Caco-2 (cell line): ENCODE data around the gene MRFAP1L1. TPM values are rescaled to one million over a fixed set of nuclear protein-coding genes. Genes with fewer than 3 reads are reported as not detected.

Experiments
- BruUV-seq: library from RNA; stranded (reverse); fragments of 400-500 nt; replicated peaks from 2 replicates; lab custom pipeline; 2021; lab: Mats Ljungman, UMichigan
- CTCF ChIA-PET: fragments of 300-600 bp; sonication (Branson Sonifier 250); formaldehyde crosslinking; loops from one replicate; lab custom pipeline; 2022; ENCODE audit warnings: antibody characterized with exemption; lab: Charles Lee
- POLR2A ChIA-PET: fragments of 300-600 bp; sonication (Branson Sonifier 250); formaldehyde crosslinking; loops from one replicate; lab custom pipeline; 2022; ENCODE audit warnings: antibody characterized with exemption; lab: Charles Lee
- DNase-seq, 2 experiments: peaks; one replicate each; pipeline versions ENCODE4 v3.0.0 to v3.0.0-alpha.2; 2020 to 2022
- H3K27me3 ChIP-seq: replicated peaks from 2 replicates; pipeline ENCODE4 v1.6.0; 2011; ENCODE audit warnings: low read length; ENCODE audit not compliant: control insufficient read depth, insufficient read depth
- H3K36me3 ChIP-seq: 2 replicates; pipeline ENCODE4 v1.5.1; 2011; ENCODE audit warnings: low read length; ENCODE audit not compliant: control insufficient read depth, insufficient read depth
- H3K4me1 ChIP-seq: fragments of 250-450 bp; sonication (Bioruptor Pico); 2 replicates; pipeline ENCODE4 v1.5.1; 2020; ENCODE audit warnings: mild to moderate bottlenecking
- H3K4me3 ChIP-seq: 2 replicates; pipeline ENCODE4 v1.5.1; 2011; ENCODE audit warnings: low read depth, mild to moderate bottlenecking, control low read depth, low read length
- H3K9me3 ChIP-seq: fragments of 250-450 bp; sonication (Bioruptor Pico); 2 replicates; pipeline ENCODE4 v1.5.1; 2020; ENCODE audit warnings: mild to moderate bottlenecking, moderate library complexity
- H3K27ac Mint-ChIP-seq: one replicate; pipeline ENCODE4 v1.8.0; 2022; ENCODE audit warnings: mixed read lengths; ENCODE audit not compliant: unreplicated experiment
- H3K27me3 Mint-ChIP-seq: one replicate; pipeline ENCODE4 v1.8.0; 2022; ENCODE audit warnings: mixed read lengths; ENCODE audit not compliant: insufficient read depth, unreplicated experiment
- H3K36me3 Mint-ChIP-seq: one replicate; pipeline ENCODE4 v1.8.0; 2022; ENCODE audit warnings: mild to moderate bottlenecking, mixed read lengths; ENCODE audit not compliant: insufficient read depth, unreplicated experiment
- H3K4me1 Mint-ChIP-seq: one replicate; pipeline ENCODE4 v1.8.0; 2022; ENCODE audit warnings: low read depth, mixed read lengths; ENCODE audit not compliant: unreplicated experiment
- H3K4me3 Mint-ChIP-seq: one replicate; pipeline ENCODE4 v1.8.0; 2022; ENCODE audit warnings: mild to moderate bottlenecking, moderate library complexity, mixed read lengths; ENCODE audit not compliant: unreplicated experiment
- H3K9me3 Mint-ChIP-seq: one replicate; pipeline ENCODE4 v1.8.0; 2022; ENCODE audit warnings: mixed read lengths; ENCODE audit not compliant: unreplicated experiment
- intact Hi-C: fragments of 100-400 bp; cut with micrococcal nuclease; formaldehyde crosslinking; loops from one replicate; pipeline ENCODE4 v1.10.0; 2022; ENCODE audit not compliant: unreplicated experiment
- total RNA-seq: library from RNA; stranded (reverse); gene quantifications from 2 replicates; pipeline ENCODE4 v1.2.3, GENCODE V29; 2022
- TF ChIP-seq, protein P1 (sequence below), 2 experiments: fragments of 200-600 bp in 1 of 2; IDR thresholded peaks; 1 replicate in 1 of 2; 2 replicates in 1 of 2; pipeline versions ENCODE4 v1.5.1 to v1.8.0; 2011 to 2022; ENCODE audit warnings: antibody characterized with exemption in 1 of 2, control low read depth in 1 of 2, inconsistent platforms in 1 of 2, low read depth in 1 of 2, low read length in 1 of 2, mild to moderate bottlenecking in 1 of 2, moderate library complexity in 1 of 2; ENCODE audit not compliant: insufficient read depth in 1 of 2, severe bottlenecking in 1 of 2, unreplicated experiment in 1 of 2

Gene MRFAP1L1
- total RNA-seq, 1 experiment from 2014 or later: 47.5 TPM

GRCh38 chr4:6755088-6755753, 45.6 kb upstream of the MRFAP1L1 start:
- DNase-seq: no peak
- intact Hi-C loops: no loop called here
- no peak overlapping the region for H3K4me3 ChIP-seq
- CTCF ChIA-PET: no interaction called here
- POLR2A ChIA-PET: no interaction called here
- H3K4me3 Mint-ChIP-seq: no peak overlapping the region
- no peaks in the 10 kb centered on the region for H3K9me3 ChIP-seq
- H3K27ac Mint-ChIP-seq: no peak overlapping the region
- H3K36me3 Mint-ChIP-seq: no peaks in the 10 kb centered on the region
- H3K9me3 Mint-ChIP-seq: no peaks in the 10 kb centered on the region
- H3K36me3 ChIP-seq: no peaks in the 10 kb centered on the region
- peaks cover 6% of the 10 kb centered on the region for H3K4me1 Mint-ChIP-seq
- TF ChIP-seq, protein P1, sequence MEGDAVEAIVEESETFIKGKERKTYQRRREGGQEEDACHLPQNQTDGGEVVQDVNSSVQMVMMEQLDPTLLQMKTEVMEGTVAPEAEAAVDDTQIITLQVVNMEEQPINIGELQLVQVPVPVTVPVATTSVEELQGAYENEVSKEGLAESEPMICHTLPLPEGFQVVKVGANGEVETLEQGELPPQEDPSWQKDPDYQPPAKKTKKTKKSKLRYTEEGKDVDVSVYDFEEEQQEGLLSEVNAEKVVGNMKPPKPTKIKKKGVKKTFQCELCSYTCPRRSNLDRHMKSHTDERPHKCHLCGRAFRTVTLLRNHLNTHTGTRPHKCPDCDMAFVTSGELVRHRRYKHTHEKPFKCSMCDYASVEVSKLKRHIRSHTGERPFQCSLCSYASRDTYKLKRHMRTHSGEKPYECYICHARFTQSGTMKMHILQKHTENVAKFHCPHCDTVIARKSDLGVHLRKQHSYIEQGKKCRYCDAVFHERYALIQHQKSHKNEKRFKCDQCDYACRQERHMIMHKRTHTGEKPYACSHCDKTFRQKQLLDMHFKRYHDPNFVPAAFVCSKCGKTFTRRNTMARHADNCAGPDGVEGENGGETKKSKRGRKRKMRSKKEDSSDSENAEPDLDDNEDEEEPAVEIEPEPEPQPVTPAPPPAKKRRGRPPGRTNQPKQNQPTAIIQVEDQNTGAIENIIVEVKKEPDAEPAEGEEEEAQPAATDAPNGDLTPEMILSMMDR (IDR thresholded peaks at IDR 0.05; ENCODE audit: insufficient read depth in 1 of 2, low read depth in 1 of 2, low read length in 1 of 2, severe bottlenecking in 1 of 2, unreplicated experiment in 1 of 2): no peak
- no TSS peak for BruUV-seq
- H3K27me3 Mint-ChIP-seq: no peaks in the 10 kb centered on the region
- H3K4me1 ChIP-seq: peaks cover 38% of the 10 kb centered on the region
- H3K27me3 ChIP-seq: no peaks in the 10 kb centered on the region

DNA sequence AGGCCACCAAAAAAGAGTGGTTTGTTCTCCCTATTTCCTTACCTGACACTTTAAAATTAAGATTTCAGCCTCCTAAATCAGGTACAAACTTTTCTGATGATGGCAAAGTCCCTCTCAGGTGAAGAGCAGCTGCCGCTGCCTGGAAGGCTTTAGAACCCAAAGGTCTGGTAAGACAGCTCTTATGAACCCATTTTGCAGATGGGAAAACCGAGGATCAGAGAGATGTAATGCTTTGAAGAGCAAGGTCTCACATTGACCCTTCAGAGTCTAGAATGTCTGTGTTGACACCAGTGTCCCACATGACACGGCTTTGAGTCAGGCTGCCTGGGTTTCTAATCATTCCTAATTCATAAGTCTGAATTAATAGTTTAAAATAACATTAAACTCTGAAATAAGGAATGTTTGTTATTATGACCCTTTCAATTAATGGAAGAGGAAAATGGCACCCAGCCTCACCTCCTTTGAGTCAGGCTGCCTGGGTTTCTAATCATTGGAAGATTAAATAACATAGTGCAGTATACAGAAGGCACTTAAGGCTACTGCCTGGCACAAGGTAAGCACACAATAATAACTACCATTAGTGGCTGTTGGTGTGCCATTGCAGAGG, 44.9 kb upstream of the MRFAP1L1 start:
- H3K36me3 Mint-ChIP-seq: no peaks in the 10 kb centered on the region
- intact Hi-C loops: no loop called here
- peaks cover 43% of the 10 kb centered on the region for H3K4me1 ChIP-seq
- no peak overlapping the region for H3K4me3 ChIP-seq
- no peak for DNase-seq
- no peaks in the 10 kb centered on the region for H3K9me3 ChIP-seq
- BruUV-seq: no TSS peak
- POLR2A ChIA-PET: no interaction called here
- no peaks in the 10 kb centered on the region for H3K27me3 Mint-ChIP-seq
- TF ChIP-seq, protein P1 (IDR thresholded peaks at IDR 0.05; ENCODE audit: insufficient read depth in 1 of 2, low read depth in 1 of 2, low read length in 1 of 2, severe bottlenecking in 1 of 2, unreplicated experiment in 1 of 2): no peak
- H3K27ac Mint-ChIP-seq: no peak overlapping the region
- H3K36me3 ChIP-seq: no peaks in the 10 kb centered on the region
- CTCF ChIA-PET: no interaction called here
- H3K4me3 Mint-ChIP-seq: no peak overlapping the region
- peaks cover 10% of the 10 kb centered on the region for H3K4me1 Mint-ChIP-seq
- H3K9me3 Mint-ChIP-seq: no peaks in the 10 kb centered on the region
- H3K27me3 ChIP-seq: no peaks in the 10 kb centered on the region

DNA sequence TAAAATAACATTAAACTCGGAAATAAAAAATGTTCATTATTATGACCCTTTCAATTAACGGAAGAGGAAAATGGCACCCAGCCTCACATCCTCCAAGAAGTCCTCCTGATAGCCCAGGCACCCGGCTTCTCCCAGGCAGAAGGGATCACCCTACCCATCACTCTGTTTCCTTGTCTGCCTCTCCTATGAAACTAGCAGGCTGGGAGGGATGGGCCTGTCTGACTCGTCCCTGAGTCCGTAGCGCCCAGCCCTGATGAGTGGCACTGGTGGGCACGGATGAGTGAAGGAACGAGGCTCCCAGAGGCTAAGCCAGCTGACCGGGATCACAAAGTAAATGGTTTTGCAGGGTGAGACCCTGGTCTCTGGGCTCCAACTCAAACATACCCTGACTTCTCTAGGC, 44.2 kb upstream of the MRFAP1L1 start:
- TF ChIP-seq, protein P1 (IDR thresholded peaks at IDR 0.05; ENCODE audit: insufficient read depth in 1 of 2, low read depth in 1 of 2, low read length in 1 of 2, severe bottlenecking in 1 of 2, unreplicated experiment in 1 of 2): no peak
- no peak for DNase-seq
- H3K9me3 ChIP-seq: no peaks in the 10 kb centered on the region
- no peaks in the 10 kb centered on the region for H3K27me3 Mint-ChIP-seq
- H3K27ac Mint-ChIP-seq: no peak overlapping the region
- H3K4me1 ChIP-seq: peaks cover 47% of the 10 kb centered on the region
- H3K36me3 ChIP-seq: no peaks in the 10 kb centered on the region
- H3K9me3 Mint-ChIP-seq: no peaks in the 10 kb centered on the region
- H3K4me3 ChIP-seq: no peak overlapping the region
- BruUV-seq: no TSS peak
- intact Hi-C loops: no loop called here
- H3K27me3 ChIP-seq: no peaks in the 10 kb centered on the region
- H3K4me3 Mint-ChIP-seq: no peak overlapping the region
- ChIA-PET POLR2A (no interaction called here), CTCF (no interaction called here)
- H3K36me3 Mint-ChIP-seq: no peaks in the 10 kb centered on the region
- peaks cover 15% of the 10 kb centered on the region for H3K4me1 Mint-ChIP-seq
